ENCODE results near the gene MYH11. TPM values are rescaled to one million over a fixed set of nuclear protein-coding genes. Genes with fewer than 3 reads are reported as not detected.
A peak's percentile ranks its signal among the peaks of the same experiment; 100 is the strongest.

MYH11 gene
- total and polyA plus RNA-seq, 10 donors: 9.6 to 135 (median 110) TPM

DNA sequence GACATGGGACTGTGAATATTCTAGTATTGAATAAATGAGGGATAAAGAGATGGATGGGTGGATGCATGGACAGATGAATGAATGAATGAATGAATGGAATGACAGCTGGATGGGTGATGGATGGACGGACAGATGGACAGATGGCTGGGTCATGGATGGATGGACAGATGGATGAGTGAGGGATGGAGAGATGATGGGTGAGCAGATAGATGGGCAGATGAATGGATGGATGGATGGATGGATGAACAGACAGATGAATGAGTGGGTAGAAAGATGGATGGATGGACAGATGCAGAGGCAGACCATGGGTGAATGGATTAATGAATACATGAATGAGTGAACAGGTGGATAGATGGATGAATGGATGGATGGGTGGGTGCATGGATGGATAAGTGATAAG, 96.7 kb downstream of the MYH11 start:
- H3K27me3 ChIP-seq (replicated peaks in 1 of 7): peaks cover 0 to 34% (median 0%) of the 10 kb centered on the region in 7 donors
- peaks cover 0 to 51% (median 0%) of the 10 kb centered on the region in 6 donors for H3K36me3 ChIP-seq
- intact Hi-C loops (cut with DNase I; ENCODE audit: low total_unique reads): no loop called here
- whole genome bisulfite sequencing, 5 donors: 82 to 96% (median 89%) methylated on average over 1 of the region's 1 CpG
- TF ChIP-seq POLR2A (IDR thresholded peaks at IDR 0.05) (no peak), POLR2AphosphoS5 (IDR thresholded peaks at IDR 0.05) (no peak)
- TF ChIP-seq, protein P1, sequence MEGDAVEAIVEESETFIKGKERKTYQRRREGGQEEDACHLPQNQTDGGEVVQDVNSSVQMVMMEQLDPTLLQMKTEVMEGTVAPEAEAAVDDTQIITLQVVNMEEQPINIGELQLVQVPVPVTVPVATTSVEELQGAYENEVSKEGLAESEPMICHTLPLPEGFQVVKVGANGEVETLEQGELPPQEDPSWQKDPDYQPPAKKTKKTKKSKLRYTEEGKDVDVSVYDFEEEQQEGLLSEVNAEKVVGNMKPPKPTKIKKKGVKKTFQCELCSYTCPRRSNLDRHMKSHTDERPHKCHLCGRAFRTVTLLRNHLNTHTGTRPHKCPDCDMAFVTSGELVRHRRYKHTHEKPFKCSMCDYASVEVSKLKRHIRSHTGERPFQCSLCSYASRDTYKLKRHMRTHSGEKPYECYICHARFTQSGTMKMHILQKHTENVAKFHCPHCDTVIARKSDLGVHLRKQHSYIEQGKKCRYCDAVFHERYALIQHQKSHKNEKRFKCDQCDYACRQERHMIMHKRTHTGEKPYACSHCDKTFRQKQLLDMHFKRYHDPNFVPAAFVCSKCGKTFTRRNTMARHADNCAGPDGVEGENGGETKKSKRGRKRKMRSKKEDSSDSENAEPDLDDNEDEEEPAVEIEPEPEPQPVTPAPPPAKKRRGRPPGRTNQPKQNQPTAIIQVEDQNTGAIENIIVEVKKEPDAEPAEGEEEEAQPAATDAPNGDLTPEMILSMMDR (IDR thresholded peaks at IDR 0.05 in 8 of 11, conservative IDR thresholded peaks at IDR 0.05 in 3 of 11): no peak
- peaks cover 0 to under 1% (median 0%) of the 10 kb centered on the region in 8 donors for H3K9me3 ChIP-seq
- no peak overlapping the region for H3K4me3 ChIP-seq
- H3K27ac ChIP-seq: no peak overlapping the region
- no peak for DNase-seq
- no peaks in the 10 kb centered on the region for H3K4me1 ChIP-seq

DNA sequence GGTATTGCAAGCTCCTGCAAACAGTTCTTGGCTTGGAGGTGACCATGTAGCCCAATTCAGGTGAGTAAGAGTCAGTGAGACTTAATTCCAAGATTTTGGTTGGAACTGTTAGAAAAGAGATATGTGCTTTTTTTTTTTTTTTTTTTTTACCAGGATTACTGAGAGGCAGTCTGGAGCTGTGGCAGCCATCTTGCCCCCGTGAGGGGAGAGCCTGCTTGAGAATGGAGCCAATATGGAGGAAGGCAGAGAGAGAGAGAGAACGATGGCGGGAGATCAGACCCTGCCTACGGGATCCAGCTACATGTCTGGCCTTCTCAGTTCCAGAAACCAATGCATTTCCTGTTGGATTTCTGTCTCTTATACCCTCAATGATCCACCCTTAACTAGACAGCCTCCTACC, 97.8 kb downstream of the MYH11 start:
- no peaks in the 10 kb centered on the region for H3K4me1 ChIP-seq
- 90 to 94% (median 93%) methylated on average over 4 of the region's 4 CpGs for WGBS, 5 donors
- intact Hi-C loops (cut with DNase I; ENCODE audit: low total_unique reads): no loop called here
- H3K27me3 ChIP-seq (replicated peaks in 1 of 7): peaks cover 0 to 34% (median 0%) of the 10 kb centered on the region in 7 donors
- H3K27ac ChIP-seq: no peak overlapping the region
- no peak for DNase-seq
- TF ChIP-seq POLR2AphosphoS5 (IDR thresholded peaks at IDR 0.05): no peak
- TF ChIP-seq, protein P1 (IDR thresholded peaks at IDR 0.05 in 8 of 11, conservative IDR thresholded peaks at IDR 0.05 in 3 of 11): no peak
- TF ChIP-seq POLR2A (IDR thresholded peaks at IDR 0.05): no peak
- no peak overlapping the region for H3K4me3 ChIP-seq
- peaks cover 0 to 4% (median 0%) of the 10 kb centered on the region in 8 donors for H3K9me3 ChIP-seq
- peaks cover 0 to 60% (median 0%) of the 10 kb centered on the region in 6 donors for H3K36me3 ChIP-seq

DNA sequence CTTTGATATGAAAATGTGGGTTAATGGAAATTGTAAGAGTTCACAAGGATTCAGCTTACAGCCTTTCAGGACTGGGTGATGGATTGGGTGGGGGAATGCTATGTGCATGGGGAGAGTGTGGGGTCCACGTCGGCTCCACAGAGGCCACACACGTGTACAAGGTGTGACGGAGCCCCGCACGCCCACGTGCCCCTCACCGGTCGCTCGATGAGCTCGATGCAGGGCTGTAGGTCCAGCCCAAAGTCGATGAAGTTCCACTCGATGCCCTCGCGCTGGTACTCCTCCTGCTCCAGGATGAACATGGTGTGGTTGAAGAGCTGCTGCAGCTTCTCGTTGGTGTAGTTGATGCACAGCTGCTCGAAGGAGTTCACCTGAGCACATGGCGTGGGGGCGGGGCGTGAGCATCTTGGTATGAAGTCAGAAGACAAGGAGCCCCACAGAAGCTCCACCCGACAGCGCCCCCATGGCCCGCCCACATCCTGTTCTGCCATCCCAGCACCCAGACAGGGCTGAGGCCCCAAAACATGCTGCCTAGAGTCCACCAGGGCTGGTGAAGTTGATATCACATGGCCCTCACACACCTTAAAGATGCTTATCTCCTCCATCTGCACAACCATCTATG, 99.1 kb downstream of the MYH11 start:
- H3K4me1 ChIP-seq: no peaks in the 10 kb centered on the region
- H3K9me3 ChIP-seq: peaks cover 0 to 4% (median 0%) of the 10 kb centered on the region in 8 donors
- H3K4me3 ChIP-seq: no peak overlapping the region
- no peak for TF ChIP-seq POLR2A (IDR thresholded peaks at IDR 0.05)
- peak in 1 of 3 donors; percentile 33 for TF ChIP-seq POLR2AphosphoS5 (IDR thresholded peaks at IDR 0.05)
- peaks cover 0 to 71% (median 0%) of the 10 kb centered on the region in 6 donors for H3K36me3 ChIP-seq
- DNase-seq: no peak
- peaks cover 0 to 29% (median 0%) of the 10 kb centered on the region in 7 donors for H3K27me3 ChIP-seq (replicated peaks in 1 of 7)
- 86 to 90% (median 88%) methylated on average over 20 to 23 of the region's 23 CpGs for WGBS, 5 donors
- intact Hi-C loops (cut with DNase I; ENCODE audit: low total_unique reads): no loop called here
- no peak overlapping the region for H3K27ac ChIP-seq

DNA sequence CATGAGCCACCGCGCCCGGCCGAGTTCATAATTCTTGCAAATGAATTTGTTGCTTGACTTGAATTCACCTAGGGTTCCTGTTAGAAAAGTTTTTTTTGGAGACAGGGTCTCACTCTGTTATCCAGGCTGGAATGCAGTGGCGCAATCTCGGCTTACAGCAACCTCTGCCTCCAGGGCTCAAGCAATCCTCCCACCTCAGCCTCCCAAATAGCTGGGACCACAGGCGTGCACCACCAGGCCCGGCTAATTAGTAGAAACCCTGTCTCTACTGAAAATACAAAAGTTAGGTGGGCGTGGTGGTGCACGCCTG, 99.8 kb downstream of the MYH11 start:
- Histone ChIP-seq H3K27me3 (replicated peaks in 1 of 7) (peaks cover 0 to 27% (median 0%) of the 10 kb centered on the region in 7 donors), H3K36me3 (peaks cover 0 to 73% (median 0%) of the 10 kb centered on the region in 6 donors), H3K9me3 (peaks cover 0 to 4% (median 0%) of the 10 kb centered on the region in 8 donors), H3K4me1 (no peaks in the 10 kb centered on the region), H3K27ac (no peak overlapping the region), H3K4me3 (no peak overlapping the region)
- TF ChIP-seq POLR2A (IDR thresholded peaks at IDR 0.05): no peak
- TF ChIP-seq, protein P1 (IDR thresholded peaks at IDR 0.05 in 8 of 11, conservative IDR thresholded peaks at IDR 0.05 in 3 of 11): no peak
- no peak for TF ChIP-seq POLR2AphosphoS5 (IDR thresholded peaks at IDR 0.05)
- WGBS, 5 donors: 77 to 98% (median 86%) methylated on average over 6 to 10 of the region's 10 CpGs
- intact Hi-C loops (cut with DNase I; ENCODE audit: low total_unique reads): no loop called here
- no peak for DNase-seq

Measured in spleen (tissue), 11 donors.